Panc1 (cell line): ENCODE results near the gene ATXN1. TPM values are rescaled to one million over a fixed set of nuclear protein-coding genes. Genes with fewer than 3 reads are reported as not detected.

ENCODE experiments used
- ATAC-seq: fragments of 200-7000 bp; cut with Tn5 transposase; 2 replicates; pipeline ENCODE4 v1.9.1; 2020; ENCODE audit warnings: mild to moderate bottlenecking, moderate library complexity
- BruUV-seq: library from RNA; stranded (reverse); fragments of 400-500 nt; replicated peaks from 2 replicates; lab custom pipeline; 2021; lab: Mats Ljungman, UMichigan
- CTCF ChIA-PET: fragments of 300-600 bp; sonication (Branson Sonifier 250); formaldehyde crosslinking; loops from one replicate; lab custom pipeline; 2022; ENCODE audit warnings: antibody characterized with exemption; lab: Charles Lee
- POLR2A ChIA-PET: fragments of 300-600 bp; sonication (Branson Sonifier 250); formaldehyde crosslinking; loops from one replicate; lab custom pipeline; 2022; ENCODE audit warnings: antibody characterized with exemption; lab: Charles Lee
- DNase-seq: peaks from one replicate; pipeline ENCODE4 v3.0.0-alpha.2; 2010; ENCODE audit warnings: low read depth, low spot score
- H3K27ac ChIP-seq: 2 replicates; pipeline ENCODE4 v1.5.1; 2011; ENCODE audit warnings: mild to moderate bottlenecking, low read length, inconsistent platforms
- H3K27me3 ChIP-seq: fragments of 200-500 bp; sonication (Bioruptor generic); 2 replicates; pipeline ENCODE4 v1.6.0; 2014; ENCODE audit warnings: low read length, inconsistent platforms; ENCODE audit not compliant: control insufficient read depth, insufficient read depth
- H3K36me3 ChIP-seq: fragments of 200-500 bp; sonication (Bioruptor generic); 2 replicates; pipeline ENCODE4 v1.5.1; 2014; ENCODE audit warnings: inconsistent platforms, mild to moderate bottlenecking, low read length, moderate library complexity; ENCODE audit not compliant: control insufficient read depth, insufficient read depth
- H3K4me1 ChIP-seq: 2 replicates; pipeline ENCODE4 v1.5.1; 2011; ENCODE audit warnings: inconsistent platforms, mild to moderate bottlenecking, low read length, moderate library complexity; ENCODE audit not compliant: control insufficient read depth, insufficient read depth
- H3K4me3 ChIP-seq, 2 experiments: 2 replicates each; pipeline ENCODE4 v1.5.1; 2011 to 2012; ENCODE audit warnings: low read depth in 2 of 2, low read length in 2 of 2, mild to moderate bottlenecking in 2 of 2, inconsistent platforms in 1 of 2, moderate library complexity in 1 of 2
- H3K9me3 ChIP-seq: fragments of 200-500 bp; sonication (Bioruptor generic); 2 replicates; pipeline ENCODE4 v1.5.1; 2014; ENCODE audit warnings: low read depth, mild to moderate bottlenecking, inconsistent platforms, low read length, moderate library complexity; ENCODE audit not compliant: control insufficient read depth, insufficient read depth
- CTCF ChIP-seq: fragments of 450-650 bp; IDR thresholded peaks from 2 replicates; pipeline ENCODE4 v1.5.1; 2017; ENCODE audit warnings: mild to moderate bottlenecking
- POLR2AphosphoS5 ChIP-seq: IDR thresholded peaks from 2 replicates; pipeline ENCODE4 v1.6.1; 2012; ENCODE audit warnings: mild to moderate bottlenecking, low read depth, low read length, moderate library complexity
- REST ChIP-seq, 2 experiments: IDR thresholded peaks; 2 replicates each; pipeline ENCODE4 v1.6.1; 2011 to 2012; ENCODE audit warnings: low read depth in 2 of 2, control low read depth in 1 of 2, low read length in 1 of 2, mild to moderate bottlenecking in 1 of 2, moderate library complexity in 1 of 2; ENCODE audit not compliant: insufficient read depth in 1 of 2
- SIN3A ChIP-seq: IDR thresholded peaks from 2 replicates; pipeline ENCODE4 v1.6.1; 2012; ENCODE audit warnings: low read depth, mild to moderate bottlenecking, low read length, moderate library complexity, borderline replicate concordance; ENCODE audit not compliant: insufficient read depth
- TCF7L2 ChIP-seq: IDR thresholded peaks from 2 replicates; pipeline ENCODE4 v1.6.1; 2011; ENCODE audit warnings: mild to moderate bottlenecking, low read depth, low read length, inconsistent platforms
- in situ Hi-C: cut with HindIII; loops from 2 replicates; pipeline ENCODE4 v1.10.0; 2016; ENCODE audit warnings: low sequenced_read_pairs, low pct_unique_long_range_greater_than_20kb
- intact Hi-C: fragments of 100-400 bp; cut with micrococcal nuclease; formaldehyde crosslinking; loops from one replicate; pipeline ENCODE4 v1.10.0; 2022; ENCODE audit not compliant: unreplicated experiment
- total RNA-seq: library from RNA; stranded (reverse); gene quantifications from one replicate; pipeline ENCODE4 v1.2.1, GENCODE V29; 2021; ENCODE audit not compliant: unreplicated experiment

The ATXN1 gene
- total RNA-seq, 1 experiment from 2014 or later, result 67.1 TPM

GRCh38 chr6:16420337-16420714 is 340.9 kb downstream of the ATXN1 start:
- H3K4me3 ChIP-seq, result no peak overlapping the region
- in situ Hi-C loops, result no loop called here
- H3K36me3 ChIP-seq, result no peaks in the 10 kb centered on the region
- no peaks in the 10 kb centered on the region for H3K27me3 ChIP-seq
- DNase-seq (no peak), ATAC-seq (no peak)
- no TSS peak for BruUV-seq
- no peak for TF ChIP-seq SIN3A
- H3K4me1 ChIP-seq, result peaks cover 21% of the 10 kb centered on the region
- intact Hi-C loops, result no loop called here
- H3K9me3 ChIP-seq, result no peaks in the 10 kb centered on the region
- ChIA-PET POLR2A (no interaction called here), CTCF (no interaction called here)
- H3K27ac ChIP-seq, result no peak overlapping the region; the same call in 1 of the 2 replicates

- Histone ChIP-seq H3K27ac (no peak overlapping the region; the same call in 1 of the 2 replicates), H3K4me1 (peaks cover 21% of the 10 kb centered on the region), H3K4me3 (no peak overlapping the region), H3K27me3 (no peaks in the 10 kb centered on the region), H3K9me3 (no peaks in the 10 kb centered on the region), H3K36me3 (no peaks in the 10 kb centered on the region)
- CTCF ChIA-PET, result no interaction called here
- BruUV-seq, result no TSS peak
- ATAC-seq (no peak), DNase-seq (no peak)
- intact Hi-C loops, result no loop called here
- POLR2A ChIA-PET, result no interaction called here
- no peak for TF ChIP-seq REST (IDR thresholded peaks at IDR 0.05; ENCODE audit: insufficient read depth in 1 of 2, low read depth in 2 of 2, low read length in 1 of 2)
- no peak for TF ChIP-seq SIN3A
- no peak for TF ChIP-seq CTCF
- TF ChIP-seq POLR2AphosphoS5, result no peak
- TF ChIP-seq TCF7L2, result no peak
- in situ Hi-C loops, result no loop called here
Observed at GRCh38 chr6:16419636-16420336, 341.5 kb downstream of the ATXN1 start.

- DNase-seq, result no peak
Observed at GRCh38 chr6:16418151-16418550, 343.1 kb downstream of the ATXN1 start.

More at GRCh38 chr6:16418151-16418550, 343.1 kb downstream of the ATXN1 start:
- ChIA-PET POLR2A (no interaction called here), CTCF (no interaction called here)
- no peak for ATAC-seq
- BruUV-seq, result no TSS peak
- TF ChIP-seq SIN3A (no peak), POLR2AphosphoS5 (no peak), REST (IDR thresholded peaks at IDR 0.05; ENCODE audit: insufficient read depth in 1 of 2, low read depth in 2 of 2, low read length in 1 of 2) (no peak), CTCF (no peak), TCF7L2 (no peak)
- no peak overlapping the region for H3K4me3 ChIP-seq
- no peak overlapping the region for H3K27ac ChIP-seq
- intact Hi-C loops, result no loop called here
- H3K27me3 ChIP-seq, result no peaks in the 10 kb centered on the region
- H3K9me3 ChIP-seq, result no peaks in the 10 kb centered on the region
- in situ Hi-C loops, result no loop called here
- H3K4me1 ChIP-seq, result peaks cover 21% of the 10 kb centered on the region
- H3K36me3 ChIP-seq, result no peaks in the 10 kb centered on the region
